Pulmonary artery endothelial cell (primary cell): ENCODE results near the gene TMEM191B. TPM values are rescaled to one million over a fixed set of nuclear protein-coding genes. Genes with fewer than 3 reads are reported as not detected.
"Not testable (repeated sequence)": the region's sequence is repeated elsewhere in the genome, so short reads cannot be mapped to it uniquely, and the experiment has no call there.

Experiments
- DNase-seq: peaks from one replicate; pipeline ENCODE4 v3.0.0-alpha.2; 2011; ENCODE audit warnings: low read depth, low spot score
- total RNA-seq: library from RNA; depleted of rRNA; stranded (reverse); fragments of >200 nt; gene quantifications from 2 replicates; pipeline ENCODE4 v1.2.3, GENCODE V29; 2014

Gene TMEM191B
- total RNA-seq, result 0.92 TPM in 1 of 2 replicates, not detected in the other

DNA sequence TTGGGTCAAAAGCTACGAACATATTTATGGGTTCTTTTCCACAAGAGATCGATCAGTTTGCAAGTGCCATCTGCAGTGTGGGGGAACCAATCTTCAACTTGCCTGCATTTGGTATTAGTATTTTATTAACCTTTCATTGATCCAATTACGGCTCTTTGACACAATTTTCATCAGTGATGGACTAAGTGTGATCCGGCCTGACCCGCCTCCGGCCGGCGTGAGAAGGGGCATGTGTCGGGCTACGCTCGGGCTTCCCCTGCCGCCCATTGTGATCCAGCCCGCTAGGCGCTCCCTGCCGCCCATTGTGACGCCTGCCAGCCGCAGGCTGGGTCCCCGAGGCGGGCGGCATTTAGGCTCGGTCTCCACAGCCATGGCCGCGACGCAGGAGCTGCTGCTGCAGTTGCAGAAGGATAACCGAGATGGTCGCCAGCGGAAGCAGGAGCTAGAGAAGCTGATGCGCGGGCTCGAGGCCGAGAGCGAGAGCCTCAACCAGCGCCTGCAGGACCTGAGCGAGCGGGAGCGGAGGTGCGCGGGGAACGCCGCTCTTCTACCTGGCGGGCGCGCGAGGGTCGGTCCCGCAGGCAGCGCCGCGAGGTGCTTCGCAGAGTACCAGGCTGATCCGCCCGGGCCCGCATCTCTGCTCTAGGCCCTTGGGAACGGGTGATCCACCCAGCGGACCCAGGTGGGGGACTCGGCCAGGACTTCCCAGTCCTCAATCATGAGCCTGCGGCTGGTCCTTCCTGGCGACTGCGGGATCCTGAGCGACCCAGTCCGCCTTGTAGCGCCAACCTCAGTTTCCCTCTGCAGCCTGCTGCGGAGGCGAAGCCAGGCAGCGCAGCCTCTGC lies at the start of gene TMEM191B:
Gene TMEM191B, plus strand, starts transcription at position 51 of the 845 bp plus-strand sequence. Its CDS starts 179 bp downstream, at position 230.
- DNase-seq, result not testable (repeated sequence)

DNA sequence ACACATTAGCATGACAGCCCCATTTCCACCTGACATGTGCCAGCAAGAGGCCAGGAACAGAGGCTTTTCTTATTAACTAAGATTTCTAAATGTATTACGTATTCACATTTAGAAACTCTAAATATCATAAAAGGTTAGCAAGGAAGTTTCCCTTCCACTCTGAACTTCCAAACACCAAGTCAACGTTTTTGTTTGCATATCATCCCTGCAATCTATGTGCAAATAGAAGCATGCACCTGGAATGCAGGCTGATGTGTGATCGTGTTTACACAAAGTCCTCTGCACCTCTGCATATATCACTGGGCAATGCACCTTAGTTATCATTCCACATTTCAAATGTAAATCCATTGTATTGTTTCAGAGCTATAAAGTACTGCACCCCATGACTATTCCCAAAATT lies 31.4 kb upstream of the TMEM191B start:
- DNase-seq, result not testable (repeated sequence)

GRCh38 chr22:18511327-18511726 lies 16.3 kb upstream of the TMEM191B start:
- not testable (repeated sequence) for DNase-seq

GRCh38 chr22:18512378-18512777 lies 15.2 kb upstream of the TMEM191B start:
- not testable (repeated sequence) for DNase-seq

- DNase-seq, result not testable (repeated sequence)
Observed at GRCh38 chr22:18513454-18513853, 14.1 kb upstream of the TMEM191B start.

DNA sequence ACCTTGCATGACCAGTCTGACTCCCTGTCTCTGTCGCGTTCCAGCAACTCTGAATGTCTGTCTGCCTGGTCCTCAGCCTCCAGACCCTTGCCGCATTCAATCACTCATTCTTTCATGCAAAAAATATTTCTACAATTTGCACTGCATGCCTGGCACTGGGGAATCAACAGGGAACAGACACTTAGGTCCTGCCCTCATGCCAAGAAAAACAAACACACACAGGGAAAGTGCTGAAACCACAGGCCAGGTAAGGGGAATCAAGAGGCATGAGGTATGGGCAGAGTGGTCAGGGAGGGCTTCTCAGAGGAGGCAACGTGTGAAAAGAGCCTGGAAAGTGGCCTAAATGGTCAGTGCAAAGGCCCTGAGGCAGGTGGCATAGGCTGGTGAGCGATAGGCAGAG lies 9.5 kb upstream of the TMEM191B start, which contains the start of gene GGTLC3:
Gene GGTLC3, minus strand, starts transcription at position 101 of the 400 bp plus-strand sequence. CDS start 264 bp downstream, outside the sequence.
- DNase-seq, result not testable (repeated sequence)

- not testable (repeated sequence) for DNase-seq
Observed at GRCh38 chr22:18522762-18523161, 4.8 kb upstream of the TMEM191B start.

GRCh38 chr22:18523328-18523727 lies 4.3 kb upstream of the TMEM191B start:
- not testable (repeated sequence) for DNase-seq

- DNase-seq, result not testable (repeated sequence)
Observed at GRCh38 chr22:18528597-18529415, 1.2 kb downstream of the TMEM191B start.

DNA sequence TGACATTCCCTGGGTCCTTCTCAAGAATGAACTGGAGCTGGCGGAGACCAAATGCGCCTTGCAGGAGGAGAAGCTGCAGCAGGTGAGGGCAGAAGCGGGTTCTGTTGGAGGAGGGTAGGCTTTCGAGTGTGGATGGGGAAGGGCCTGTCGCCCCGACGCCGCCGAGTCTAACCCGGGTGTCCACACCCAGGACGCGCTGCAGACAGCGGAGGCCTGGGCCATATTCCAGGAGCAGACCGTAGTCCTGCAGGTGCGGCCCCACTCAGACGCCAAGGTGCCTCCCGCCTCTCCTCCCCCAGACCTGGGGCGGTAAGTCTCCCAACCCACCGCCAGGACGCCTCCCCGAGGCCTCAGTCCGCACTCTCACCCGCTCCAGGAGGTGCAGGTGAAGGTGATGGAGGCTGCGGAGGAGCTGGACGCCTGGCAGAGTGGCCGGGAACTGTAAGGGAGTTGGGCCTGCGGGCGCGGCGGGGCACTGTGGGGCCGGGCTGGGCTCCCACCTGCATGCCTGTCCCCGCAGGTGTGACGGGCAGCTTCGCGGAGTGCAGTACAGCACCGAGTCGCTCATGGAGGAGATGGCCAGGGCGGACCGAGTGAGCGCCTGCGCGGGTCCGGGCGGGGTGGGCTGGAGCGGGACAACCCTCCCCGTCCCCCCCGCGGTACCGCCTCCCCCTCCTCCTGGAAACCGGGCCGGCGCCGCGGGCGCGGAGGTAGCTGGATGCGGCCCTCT lies 2.0 kb downstream of the TMEM191B start:
- not testable (repeated sequence) for DNase-seq

- not testable (repeated sequence) for DNase-seq
Observed at GRCh38 chr22:18533633-18534032, 6.0 kb downstream of the TMEM191B start.

- not testable (repeated sequence) for DNase-seq
Observed at GRCh38 chr22:18534315-18534714, 6.7 kb downstream of the TMEM191B start.

DNA sequence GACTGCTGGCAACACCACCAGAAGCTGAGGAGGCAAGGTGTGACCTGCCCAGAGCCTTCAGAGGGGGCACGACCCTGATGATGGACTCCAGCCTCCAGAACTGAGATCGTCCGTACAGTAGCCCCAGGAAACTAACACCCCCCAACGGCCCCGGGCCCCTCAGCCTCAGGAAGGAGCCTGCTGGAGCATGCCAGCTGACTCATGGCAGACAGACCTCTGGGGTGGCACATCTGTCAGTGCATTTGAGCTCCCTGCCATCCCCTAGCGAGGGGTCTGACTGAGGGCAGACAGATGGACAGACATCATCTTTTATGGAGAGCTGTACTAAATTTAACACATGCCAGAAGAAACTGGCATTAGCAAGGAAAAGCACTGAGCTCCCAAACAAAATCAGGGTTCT lies 12.4 kb downstream of the TMEM191B start:
- not testable (repeated sequence) for DNase-seq

DNA sequence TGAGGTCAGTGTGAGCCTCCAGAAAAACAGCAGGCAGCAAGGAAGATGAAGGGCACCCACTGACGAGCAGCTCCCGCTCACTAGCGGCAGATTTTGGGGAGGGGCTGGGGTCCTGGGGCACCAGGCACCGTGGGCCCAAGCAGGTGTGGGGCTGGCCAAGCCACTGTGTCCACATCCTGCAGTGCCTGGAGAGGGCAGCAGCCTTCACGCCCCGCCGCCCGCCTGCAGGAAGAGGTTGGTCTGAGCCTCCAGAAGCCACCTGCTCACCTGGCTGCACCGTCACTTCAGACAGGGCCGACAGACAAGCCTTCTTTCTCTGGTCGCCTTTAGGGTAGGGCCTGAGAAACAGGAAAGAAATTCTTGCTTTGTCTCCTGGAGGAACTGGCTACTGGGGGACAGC lies 15.8 kb downstream of the TMEM191B start:
- not testable (repeated sequence) for DNase-seq

DNA sequence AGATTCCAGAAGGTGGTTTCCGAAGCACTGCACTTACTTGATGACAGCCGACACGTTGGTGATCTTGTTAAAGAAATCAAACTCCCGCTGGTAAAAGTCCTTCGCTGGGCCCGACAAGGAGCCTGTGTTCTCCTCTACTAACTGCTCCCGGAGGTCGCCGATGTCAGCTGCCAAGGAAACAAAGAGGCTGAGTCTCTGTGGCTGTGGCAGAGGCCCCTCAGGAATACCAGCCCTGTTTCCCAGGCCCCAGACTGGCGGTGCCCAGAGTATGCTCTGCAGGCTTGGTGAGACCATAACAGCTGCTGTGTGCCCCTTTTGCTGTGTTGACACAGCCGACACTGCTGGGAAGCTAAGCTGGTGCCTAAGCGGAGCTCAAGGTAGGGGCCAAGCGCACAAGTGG lies 17.0 kb downstream of the TMEM191B start:
- DNase-seq, result not testable (repeated sequence)

GRCh38 chr22:18549458-18550179 lies 22.0 kb downstream of the TMEM191B start:
- DNase-seq, result not testable (repeated sequence)

DNA sequence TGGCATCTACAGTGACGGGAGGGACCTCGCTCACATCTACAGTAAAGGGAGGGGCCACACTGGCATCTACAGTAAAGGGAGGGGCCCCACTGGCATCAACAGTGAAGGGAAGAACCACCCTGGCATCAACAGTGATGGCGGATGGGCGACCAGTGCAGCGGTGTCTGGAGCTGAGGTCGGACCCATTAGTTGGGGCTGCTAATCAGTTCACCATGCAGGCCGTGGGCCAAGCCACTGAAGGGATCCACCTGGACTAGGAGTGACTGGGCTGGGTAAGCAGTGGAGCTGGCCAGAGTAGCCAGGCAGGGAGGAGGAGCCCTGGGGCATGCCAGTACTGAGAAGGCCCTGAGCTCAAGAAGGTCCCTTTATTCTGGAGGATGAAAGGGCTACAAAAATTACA lies 23.4 kb downstream of the TMEM191B start:
- DNase-seq, result not testable (repeated sequence)

DNA sequence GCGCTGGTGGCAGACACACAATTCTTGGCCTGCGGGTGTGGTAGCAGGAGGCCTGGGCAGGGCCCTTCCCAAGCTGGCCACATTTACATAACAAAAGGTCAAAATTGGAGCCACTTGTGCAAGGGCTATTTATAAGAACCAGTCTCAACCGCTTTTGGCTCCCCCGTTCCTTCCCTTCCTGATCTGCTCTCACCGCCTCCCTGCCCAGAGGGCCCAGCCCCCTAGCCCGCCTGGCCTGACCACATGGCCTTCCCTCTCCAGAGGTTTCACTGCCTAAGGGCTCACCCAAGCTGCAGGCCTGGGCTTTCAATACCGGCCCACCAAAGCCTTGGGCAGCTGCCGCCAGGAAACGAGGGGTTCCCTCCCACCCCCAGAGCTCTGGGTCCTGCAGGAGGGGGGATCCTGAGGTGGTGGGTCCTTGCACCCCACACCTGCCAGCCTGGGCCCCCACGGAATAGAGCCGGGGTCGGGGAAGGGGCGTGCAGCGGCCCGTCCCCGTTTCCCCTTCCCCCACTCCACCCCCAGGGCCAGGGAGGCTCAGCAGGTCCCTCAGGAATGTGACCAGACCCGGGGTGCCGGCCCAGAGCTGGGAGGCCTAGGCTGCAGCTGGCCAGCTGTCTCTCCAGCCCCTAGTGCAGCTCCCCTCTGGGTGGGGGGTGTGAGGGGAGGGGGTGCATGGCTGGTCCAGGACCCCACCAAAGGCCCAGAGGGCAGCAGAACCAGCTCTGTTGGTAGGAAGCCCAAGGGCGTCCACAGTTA lies 25.4 kb downstream of the TMEM191B start:
- not testable (repeated sequence) for DNase-seq
